Neutrophil (primary cell): ENCODE data around the gene MRPL1.

Experiments used
- H3K27ac ChIP-seq: fragments of 200-600 bp; sonication (generic); 2 replicates; pipeline ENCODE4 v1.5.1; 2016; ENCODE audit warnings: mild to moderate bottlenecking, moderate library complexity
- H3K27me3 ChIP-seq: fragments of 200-600 bp; sonication (generic); 2 replicates; pipeline ENCODE4 v1.6.0; 2016; ENCODE audit warnings: mild to moderate bottlenecking
- H3K36me3 ChIP-seq: fragments of 200-600 bp; sonication (generic); 2 replicates; pipeline ENCODE4 v1.5.1; 2017
- H3K4me1 ChIP-seq, 2 experiments: fragments of 200-600 bp in 1 of 2; sonication (generic) in 1 of 2; 1 replicate in 1 of 2; 2 replicates in 1 of 2; pipeline versions ENCODE4 v1.5.1 to v1.6.1; 2013 to 2016; ENCODE audit warnings: low read depth in 1 of 2, low read length in 1 of 2, mild to moderate bottlenecking in 1 of 2, moderate library complexity in 1 of 2; ENCODE audit not compliant: control insufficient read depth in 1 of 2, insufficient read depth in 1 of 2
- H3K4me3 ChIP-seq, 2 experiments: fragments of 200-600 bp in 1 of 2; sonication (generic) in 1 of 2; 1 replicate in 1 of 2; 2 replicates in 1 of 2; pipeline ENCODE4 v1.5.1; 2013 to 2016; ENCODE audit warnings: low read depth in 1 of 2, low read length in 1 of 2, mild to moderate bottlenecking in 1 of 2, moderate library complexity in 1 of 2
- H3K9me3 ChIP-seq: fragments of 200-600 bp; sonication (generic); 2 replicates; pipeline ENCODE4 v1.5.1; 2016
- TF ChIP-seq, protein P1 (sequence below): fragments of 200-600 bp; sonication (generic); IDR thresholded peaks from 2 replicates; pipeline ENCODE4 v1.5.1; 2016; ENCODE audit warnings: antibody characterized with exemption

MRPL1 gene

DNA sequence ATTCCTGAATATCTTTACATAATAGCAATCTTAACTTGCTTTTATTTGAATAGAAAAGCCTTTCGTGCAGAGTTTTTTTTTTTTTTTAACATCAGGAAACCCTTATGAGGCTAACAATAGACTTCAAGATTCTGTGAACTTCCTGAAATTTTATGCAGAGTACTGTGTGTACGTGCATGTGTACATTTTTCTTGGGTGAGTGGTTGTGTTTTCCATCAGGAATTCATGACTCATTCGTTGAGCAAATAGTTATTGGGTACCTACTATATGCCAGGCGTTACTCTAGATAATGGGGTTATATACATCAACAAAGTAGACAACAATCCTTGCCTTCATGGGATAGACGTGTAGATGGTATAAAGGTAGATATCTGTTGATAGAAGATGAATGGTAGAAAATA lies 59.1 kb downstream of the MRPL1 start:
- no peaks in the 10 kb centered on the region for H3K9me3 ChIP-seq
- H3K36me3 ChIP-seq, result no peaks in the 10 kb centered on the region
- H3K4me3 ChIP-seq, result no peak overlapping the region
- no peaks in the 10 kb centered on the region for H3K27me3 ChIP-seq
- no peak overlapping the region for H3K27ac ChIP-seq
- TF ChIP-seq, protein P1, sequence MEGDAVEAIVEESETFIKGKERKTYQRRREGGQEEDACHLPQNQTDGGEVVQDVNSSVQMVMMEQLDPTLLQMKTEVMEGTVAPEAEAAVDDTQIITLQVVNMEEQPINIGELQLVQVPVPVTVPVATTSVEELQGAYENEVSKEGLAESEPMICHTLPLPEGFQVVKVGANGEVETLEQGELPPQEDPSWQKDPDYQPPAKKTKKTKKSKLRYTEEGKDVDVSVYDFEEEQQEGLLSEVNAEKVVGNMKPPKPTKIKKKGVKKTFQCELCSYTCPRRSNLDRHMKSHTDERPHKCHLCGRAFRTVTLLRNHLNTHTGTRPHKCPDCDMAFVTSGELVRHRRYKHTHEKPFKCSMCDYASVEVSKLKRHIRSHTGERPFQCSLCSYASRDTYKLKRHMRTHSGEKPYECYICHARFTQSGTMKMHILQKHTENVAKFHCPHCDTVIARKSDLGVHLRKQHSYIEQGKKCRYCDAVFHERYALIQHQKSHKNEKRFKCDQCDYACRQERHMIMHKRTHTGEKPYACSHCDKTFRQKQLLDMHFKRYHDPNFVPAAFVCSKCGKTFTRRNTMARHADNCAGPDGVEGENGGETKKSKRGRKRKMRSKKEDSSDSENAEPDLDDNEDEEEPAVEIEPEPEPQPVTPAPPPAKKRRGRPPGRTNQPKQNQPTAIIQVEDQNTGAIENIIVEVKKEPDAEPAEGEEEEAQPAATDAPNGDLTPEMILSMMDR, result no peak
- H3K4me1 ChIP-seq, result peaks cover 0 to 8% of the 10 kb centered on the region in 2 experiments

DNA sequence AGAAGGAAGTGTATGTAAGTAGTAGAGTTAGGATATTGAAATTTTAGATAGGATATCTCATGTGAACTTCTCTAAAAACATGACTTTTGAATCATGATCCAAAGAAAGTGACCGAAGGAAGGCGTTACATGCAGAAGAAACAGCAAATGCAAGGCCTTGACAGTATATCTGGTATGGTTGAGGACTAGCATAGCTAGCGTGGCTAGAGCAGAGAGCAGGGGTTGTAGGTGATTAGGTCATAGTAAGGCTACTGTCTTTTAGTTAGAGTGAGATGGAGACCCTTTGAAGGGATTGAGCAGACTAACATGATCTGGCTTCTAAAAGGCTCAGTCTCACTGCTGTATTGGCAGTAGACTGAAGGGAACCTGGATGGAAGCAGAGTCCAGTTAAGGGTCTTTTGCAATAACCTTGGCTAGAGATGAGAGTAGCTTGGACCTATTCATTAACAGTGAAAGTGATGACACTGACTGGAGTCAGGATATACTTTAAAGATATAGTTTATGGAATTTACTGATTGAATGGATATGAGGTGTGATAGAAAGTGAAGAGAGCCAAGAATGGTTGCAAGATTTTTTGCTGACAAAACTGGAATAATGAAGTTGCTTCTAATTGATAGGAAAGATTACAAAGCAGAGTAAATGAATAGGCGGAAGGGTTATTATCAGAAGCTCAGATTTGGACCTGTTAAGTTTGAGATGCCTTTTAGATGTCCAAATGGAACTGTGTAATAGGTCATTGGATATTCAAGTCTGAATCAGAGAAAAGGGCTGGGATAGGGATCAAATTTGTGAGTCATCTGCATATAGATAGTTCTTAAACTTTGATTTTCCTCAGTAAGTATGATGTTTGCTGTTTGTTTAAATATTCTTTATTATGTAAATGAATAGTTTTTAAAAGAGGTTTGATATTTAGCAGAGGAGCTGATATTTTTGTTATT lies 59.8 kb downstream of the MRPL1 start:
- TF ChIP-seq, protein P1, result no peak
- no peak overlapping the region for H3K27ac ChIP-seq
- no peaks in the 10 kb centered on the region for H3K27me3 ChIP-seq
- H3K36me3 ChIP-seq, result no peaks in the 10 kb centered on the region
- H3K4me3 ChIP-seq, result no peak overlapping the region
- H3K4me1 ChIP-seq, result peaks cover 0 to 8% of the 10 kb centered on the region in 2 experiments
- no peaks in the 10 kb centered on the region for H3K9me3 ChIP-seq

DNA sequence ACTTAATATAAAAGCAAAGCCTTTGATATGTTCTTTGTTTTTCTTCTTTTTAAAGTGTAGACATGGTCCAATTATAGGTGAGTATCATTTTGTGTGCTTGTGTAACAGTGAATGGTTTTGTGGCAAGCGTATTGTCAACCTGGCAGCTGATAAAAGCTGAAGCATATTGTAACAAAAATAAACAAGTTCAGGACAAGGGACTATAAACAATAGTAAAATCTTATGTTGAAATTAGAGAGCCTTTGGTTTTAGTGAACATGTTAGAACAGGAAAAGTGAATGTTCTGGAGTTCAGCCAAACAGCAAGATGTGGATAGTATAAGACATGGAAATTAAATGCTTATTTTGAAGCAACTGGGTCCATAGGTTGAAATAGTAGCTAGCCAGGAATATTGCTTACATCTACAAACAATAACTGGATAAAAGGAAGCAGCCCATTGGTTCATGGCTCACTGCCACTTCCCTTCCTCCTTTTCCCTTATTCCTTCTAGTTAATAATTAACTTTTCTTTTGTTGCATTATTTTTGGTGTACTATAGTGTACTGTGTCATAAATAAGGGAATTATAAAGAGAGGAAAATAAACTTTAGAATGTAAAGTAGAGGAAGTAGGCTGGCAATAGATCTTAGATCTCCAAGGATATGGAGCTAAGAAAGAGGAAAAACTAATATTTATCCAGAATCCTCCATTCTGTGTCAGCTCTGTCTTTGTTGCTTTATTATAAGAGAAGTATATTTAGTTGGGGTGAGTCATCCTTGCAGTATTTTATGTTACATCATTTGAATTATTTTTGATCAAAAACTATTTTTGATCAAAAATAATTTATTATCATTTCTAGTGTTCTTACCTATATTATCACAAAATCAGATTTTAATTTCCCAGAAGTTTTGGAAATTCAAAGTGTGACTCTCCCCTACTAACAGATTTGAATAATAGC lies 65.6 kb downstream of the MRPL1 start:
- TF ChIP-seq, protein P1, result no peak
- H3K27ac ChIP-seq, result no peak overlapping the region

DNA sequence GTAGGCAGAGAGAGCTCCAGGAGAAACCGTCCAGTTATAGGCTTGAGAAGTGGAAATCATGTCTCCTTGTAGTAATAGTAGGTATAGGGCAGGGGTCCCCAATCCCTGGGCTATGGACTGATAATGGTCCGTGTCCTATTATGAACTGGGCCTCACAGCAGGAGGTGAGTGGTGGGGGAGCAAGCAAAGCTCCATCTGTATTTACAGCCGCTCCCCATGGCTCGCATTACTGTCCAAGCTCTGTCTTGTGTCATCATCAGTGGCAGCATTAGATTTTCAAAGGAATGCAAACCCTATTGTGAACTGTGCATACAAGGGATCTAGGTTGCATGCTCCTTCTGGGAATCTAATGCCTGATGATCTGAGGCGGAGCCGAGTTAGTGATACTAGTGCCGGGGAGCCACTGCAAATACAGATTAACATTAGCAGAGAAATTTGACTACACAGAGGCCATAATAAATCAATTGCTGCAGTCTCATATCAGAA lies 67.6 kb downstream of the MRPL1 start:
- Histone ChIP-seq H3K4me1 (no peaks in the 10 kb centered on the region), H3K36me3 (no peaks in the 10 kb centered on the region), H3K27me3 (no peaks in the 10 kb centered on the region), H3K27ac (no peak overlapping the region), H3K9me3 (no peaks in the 10 kb centered on the region), H3K4me3 (no peak overlapping the region)
- TF ChIP-seq, protein P1, result no peak

More for the DNA sequence above, 65.6 kb downstream of the MRPL1 start:
- Histone ChIP-seq H3K36me3 (no peaks in the 10 kb centered on the region), H3K4me1 (no peaks in the 10 kb centered on the region), H3K9me3 (no peaks in the 10 kb centered on the region), H3K4me3 (no peak overlapping the region), H3K27me3 (no peaks in the 10 kb centered on the region)

DNA sequence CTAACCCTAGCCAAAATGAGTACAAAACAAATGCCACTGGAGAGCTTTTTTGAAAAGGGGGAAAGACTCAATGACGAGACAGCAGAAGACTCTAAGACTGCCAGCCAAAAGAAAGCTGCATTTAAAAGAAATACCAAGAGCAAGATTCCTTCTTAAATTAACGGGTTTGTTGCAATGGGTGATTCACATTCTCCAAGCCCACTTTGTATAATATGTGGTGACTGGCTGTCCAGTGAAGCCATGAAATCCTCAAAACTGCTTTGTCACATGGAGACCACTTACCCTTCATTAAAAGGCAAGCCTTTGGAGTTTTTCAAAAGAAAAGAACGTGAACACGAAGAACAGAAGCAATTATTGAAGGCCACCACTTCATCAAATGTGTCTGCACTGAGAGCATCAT lies 68.2 kb downstream of the MRPL1 start:
- Histone ChIP-seq H3K9me3 (no peaks in the 10 kb centered on the region), H3K4me3 (no peak overlapping the region), H3K27me3 (no peaks in the 10 kb centered on the region), H3K36me3 (no peaks in the 10 kb centered on the region), H3K4me1 (no peaks in the 10 kb centered on the region), H3K27ac (no peak overlapping the region)
- TF ChIP-seq, protein P1, result no peak
